IPS-11a (cell line): ENCODE measurements around the gene SLK.

Experiments
- H3K4me3 ChIP-seq: one replicate; pipeline ENCODE4 v1.5.1; 2013; ENCODE audit warnings: low read depth, low read length, control low read depth

The SLK gene

DNA sequence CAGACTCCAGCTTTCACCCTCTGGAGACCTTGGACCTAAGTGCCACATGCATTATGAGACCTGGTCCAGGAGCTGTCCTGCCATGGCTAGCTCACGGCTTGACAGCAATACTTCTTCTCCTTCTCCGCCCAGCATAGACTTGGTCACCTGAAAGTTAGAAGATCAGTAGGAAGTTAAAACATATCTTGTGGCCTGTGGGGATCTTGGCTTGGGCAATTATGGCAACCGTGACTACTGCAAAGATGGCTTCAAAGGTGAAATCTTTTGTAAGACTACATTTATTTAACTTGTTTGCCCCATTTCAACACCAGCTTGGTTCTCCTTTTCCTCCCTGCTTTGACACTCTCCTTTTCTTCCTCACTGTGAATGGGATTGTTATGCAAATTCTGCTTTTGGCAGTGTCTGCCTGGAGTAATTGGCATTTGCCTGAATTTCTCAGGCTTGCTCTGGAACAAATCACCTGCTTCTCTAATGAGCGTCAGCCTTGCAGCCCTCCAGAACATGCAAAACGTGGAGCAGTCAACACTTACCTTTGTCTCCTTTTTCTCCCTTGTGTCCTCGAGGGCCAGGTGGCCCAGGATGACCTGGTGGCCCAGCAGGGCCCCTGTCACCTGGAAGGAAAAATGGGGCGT lies 65.3 kb downstream of the SLK start:
- no peak overlapping the region for H3K4me3 ChIP-seq

GRCh38 chr10:104033401-104033930 lies 66.5 kb downstream of the SLK start:
- no peak overlapping the region for H3K4me3 ChIP-seq

DNA sequence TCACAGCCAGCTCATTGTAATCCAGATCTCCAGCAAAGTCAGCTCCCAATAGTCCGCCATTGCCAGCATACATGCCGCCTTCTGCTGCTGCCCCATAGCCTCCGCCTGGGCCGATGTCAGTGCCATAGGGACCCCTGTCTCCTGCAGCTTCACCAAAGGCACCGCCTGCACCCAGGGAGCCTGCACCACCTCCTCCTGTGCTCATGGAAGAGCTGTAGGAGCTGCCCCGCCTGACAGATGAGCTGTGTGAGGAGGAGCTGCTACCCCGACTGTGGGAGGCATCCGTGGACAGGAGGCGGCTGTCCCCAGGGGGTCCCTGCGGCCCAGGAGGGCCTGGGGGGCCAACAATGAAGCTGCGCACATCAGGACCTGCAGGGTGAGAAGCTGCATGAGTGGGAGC lies 67.0 kb downstream of the SLK start:
- no peak overlapping the region for H3K4me3 ChIP-seq

GRCh38 chr10:104034401-104035193 lies 67.7 kb downstream of the SLK start:
- H3K4me3 ChIP-seq = no peak overlapping the region

GRCh38 chr10:104035194-104036068 lies 68.5 kb downstream of the SLK start:
- no peak overlapping the region for H3K4me3 ChIP-seq

DNA sequence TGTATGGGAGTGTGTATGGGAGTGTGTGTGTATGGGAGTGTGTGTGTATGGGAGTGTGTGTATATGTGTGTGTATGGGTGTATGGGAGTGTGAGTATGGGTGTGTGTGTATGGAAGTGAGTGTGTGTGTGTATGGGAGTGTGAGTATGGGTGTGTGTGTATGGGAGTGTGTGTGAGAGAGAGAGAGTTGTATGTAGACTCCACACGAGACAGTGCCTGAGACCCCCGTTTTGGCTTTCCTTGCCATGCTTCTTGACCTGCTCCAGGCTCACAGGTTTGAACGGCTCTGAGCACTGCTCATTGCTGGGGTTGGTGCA lies 69.1 kb downstream of the SLK start:
- H3K4me3 ChIP-seq = no peak overlapping the region

GRCh38 chr10:104036518-104037260 lies 69.7 kb downstream of the SLK start:
- H3K4me3 ChIP-seq = no peak overlapping the region

DNA sequence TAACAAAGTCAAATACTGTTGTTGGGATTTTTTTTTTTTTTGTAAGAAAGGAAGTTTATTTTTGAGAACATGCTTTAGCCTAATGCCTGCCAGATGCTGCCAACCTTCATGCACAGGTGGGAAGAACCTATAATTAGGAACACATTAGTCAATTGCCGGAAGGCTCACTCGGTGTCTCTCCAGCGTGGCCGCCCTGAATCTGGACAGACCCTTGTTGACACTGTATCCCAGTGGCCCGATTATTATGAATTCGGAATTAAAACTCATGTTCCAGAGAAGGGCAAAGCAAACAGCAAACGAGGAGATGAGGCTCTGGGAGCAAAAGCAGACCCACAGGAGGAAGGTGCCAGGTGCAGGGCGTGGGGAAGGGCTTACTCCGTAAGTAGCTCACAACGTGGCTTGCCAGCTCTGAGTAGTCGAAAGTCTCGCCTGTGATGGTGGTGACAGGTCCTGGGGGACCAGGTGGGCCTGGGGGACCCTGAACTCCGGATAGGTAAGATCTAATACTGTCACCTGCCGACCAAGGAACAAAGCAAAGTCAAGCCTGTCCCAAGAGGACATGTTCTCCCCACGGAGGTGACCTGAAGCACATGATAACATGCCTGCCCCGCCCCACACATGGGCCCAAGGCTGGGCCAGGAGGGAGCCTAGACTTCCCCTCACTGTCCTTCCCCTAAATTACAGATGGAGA lies 70.5 kb downstream of the SLK start:
- no peak overlapping the region for H3K4me3 ChIP-seq

DNA sequence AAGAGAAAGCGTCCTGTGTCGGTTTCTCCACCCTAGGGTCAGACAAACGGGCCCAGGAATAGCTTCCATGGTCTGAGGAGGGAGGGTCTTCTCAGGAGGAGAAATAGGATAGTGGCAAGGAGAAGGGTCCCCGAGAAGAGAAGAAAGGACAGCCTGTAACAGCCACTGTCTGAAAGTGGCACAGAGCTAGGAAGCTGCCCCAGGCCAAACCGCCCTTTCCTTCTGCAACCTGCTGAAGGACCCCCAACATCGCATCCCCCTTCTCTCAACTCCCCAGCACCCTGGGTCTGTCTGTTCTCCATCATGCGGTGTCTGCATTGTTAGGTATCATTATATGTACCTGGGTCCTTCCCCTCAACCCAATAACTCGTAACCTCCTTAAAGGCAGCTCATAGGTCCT lies 71.6 kb downstream of the SLK start:
- no peak overlapping the region for H3K4me3 ChIP-seq

DNA sequence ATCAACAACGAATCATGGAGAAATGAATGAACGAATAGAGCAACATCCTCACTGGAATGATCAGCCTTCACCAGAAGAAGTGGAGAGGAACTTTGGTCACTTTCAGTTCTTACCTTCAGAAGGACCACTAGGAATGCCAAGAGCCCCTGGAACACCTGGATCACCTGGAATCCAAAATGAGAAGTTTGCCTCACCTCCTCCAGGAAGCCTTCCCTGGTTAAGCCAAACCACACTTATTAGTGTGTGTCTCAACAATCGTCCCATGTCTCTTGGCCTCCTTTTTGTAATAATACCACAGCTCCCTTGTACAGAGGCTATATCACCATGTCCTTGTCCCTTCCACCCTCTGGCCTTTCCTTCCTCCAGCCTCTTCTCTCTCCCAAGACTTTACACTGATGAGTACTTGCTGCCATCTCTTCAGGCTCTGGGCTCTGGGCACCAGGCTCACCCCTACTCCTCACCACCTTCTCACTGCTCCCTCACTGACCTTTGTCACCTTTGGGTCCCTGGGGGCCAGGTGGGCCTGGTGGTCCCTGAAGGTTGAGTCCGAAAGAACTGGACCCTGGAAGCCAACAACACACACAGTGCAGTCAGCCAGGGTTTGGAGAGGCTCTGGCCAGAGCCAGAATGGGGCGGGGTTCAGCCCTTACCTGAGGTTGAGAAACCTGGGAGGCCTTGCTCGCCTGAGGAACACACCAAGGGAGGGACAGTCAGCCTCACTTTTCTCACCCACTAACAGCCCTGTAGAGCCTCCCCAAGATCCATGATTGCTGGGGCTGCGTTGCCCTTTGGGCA lies 72.2 kb downstream of the SLK start:
- no peak overlapping the region for H3K4me3 ChIP-seq

DNA sequence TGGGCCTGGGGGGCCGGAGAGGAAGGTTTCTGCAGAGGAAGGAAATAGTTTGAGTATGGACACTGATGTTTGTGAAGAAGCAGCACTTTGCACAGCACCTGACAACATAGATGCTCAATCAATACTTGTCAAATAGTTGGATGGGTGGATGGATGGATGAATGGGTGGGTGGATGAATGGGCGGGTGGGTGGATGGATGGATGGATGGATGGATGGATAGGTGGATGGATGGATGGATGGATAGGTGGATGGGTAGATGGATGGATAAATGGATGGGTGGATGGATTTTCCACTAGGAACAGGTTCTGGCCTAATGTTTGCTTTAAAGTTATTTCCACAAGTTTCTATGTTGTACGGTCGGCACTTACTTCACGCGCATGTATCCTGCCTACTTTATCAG lies 73.4 kb downstream of the SLK start:
- no peak overlapping the region for H3K4me3 ChIP-seq

DNA sequence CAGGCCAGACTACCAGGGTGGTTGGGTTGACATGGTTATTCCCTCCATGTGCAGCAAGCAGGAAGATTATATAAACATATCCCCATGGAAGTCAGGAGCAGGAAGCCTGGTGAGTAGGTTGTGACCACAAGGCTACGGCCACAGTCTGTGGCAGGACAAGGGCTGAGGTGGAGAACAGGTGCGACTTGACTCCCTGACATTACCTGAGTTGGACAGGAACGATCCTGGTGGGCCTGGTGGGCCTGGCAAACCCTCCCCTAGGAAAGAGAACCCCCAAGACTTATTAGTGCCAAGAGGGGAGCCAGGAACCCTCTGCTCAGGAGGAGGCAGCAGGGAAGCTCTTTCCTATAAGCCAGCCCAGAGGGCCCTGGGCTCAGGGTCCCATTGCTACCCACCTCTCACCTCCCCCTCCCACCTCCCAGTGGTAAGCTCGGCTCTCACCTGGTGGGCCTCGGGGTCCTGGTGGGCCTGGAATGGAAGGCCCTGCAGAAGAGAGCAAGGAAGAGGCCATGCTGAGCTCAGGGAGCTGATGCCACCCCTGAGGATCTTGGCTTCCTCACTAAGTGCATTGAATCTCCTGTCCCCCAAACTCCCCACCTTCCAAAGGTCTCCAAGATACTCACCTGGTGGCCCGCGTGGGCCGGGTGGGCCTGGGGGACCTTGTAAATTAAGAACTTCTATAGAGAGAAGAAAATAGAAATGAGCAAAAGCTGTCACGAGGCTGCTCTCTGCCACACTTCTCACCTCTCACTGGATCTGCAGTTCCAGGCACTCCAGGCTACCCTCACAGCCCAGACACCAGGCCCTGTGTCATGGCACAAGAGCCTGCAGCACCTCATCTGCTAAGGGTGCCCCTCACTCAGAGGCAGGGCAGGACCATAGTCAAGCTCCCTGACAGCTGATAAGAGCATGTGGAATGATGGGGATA lies 74.2 kb downstream of the SLK start:
- no peak overlapping the region for H3K4me3 ChIP-seq

DNA sequence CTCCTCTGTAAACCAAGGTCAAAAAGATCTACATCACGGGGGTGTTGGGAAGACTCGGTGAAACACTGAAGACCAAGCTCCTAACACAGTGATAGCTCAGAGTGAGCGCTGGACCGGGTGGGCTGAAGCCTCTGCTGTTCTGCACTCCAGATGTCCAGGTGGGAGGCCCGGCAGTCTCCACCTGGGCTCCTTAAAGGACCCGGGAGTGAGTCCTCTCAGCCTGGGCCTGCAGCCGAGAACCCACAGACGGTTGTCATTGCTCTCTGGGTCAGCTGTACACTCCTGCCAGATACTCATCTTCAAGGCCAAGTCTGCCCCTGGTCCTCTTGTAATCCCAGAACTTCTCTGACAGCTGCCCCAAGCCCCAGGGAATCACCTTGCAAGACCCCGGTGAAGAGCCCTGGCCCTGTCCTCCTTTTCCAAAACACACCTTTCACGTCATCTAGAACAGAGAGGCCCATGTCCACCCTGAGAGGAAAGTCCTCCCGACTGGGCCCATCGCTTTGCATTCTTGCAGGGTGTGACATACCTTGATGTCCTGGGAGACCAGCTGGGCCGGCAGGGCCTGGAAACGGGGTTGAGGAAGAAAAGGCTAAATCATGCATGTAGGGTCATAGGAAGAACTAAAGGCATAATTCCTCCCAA lies 75.1 kb downstream of the SLK start:
- H3K4me3 ChIP-seq = no peak overlapping the region

GRCh38 chr10:104043185-104043830 lies 76.4 kb downstream of the SLK start:
- H3K4me3 ChIP-seq = no peak overlapping the region

- no peak overlapping the region for H3K4me3 ChIP-seq
Measured at GRCh38 chr10:104043854-104044253, 76.9 kb downstream of the SLK start.

DNA sequence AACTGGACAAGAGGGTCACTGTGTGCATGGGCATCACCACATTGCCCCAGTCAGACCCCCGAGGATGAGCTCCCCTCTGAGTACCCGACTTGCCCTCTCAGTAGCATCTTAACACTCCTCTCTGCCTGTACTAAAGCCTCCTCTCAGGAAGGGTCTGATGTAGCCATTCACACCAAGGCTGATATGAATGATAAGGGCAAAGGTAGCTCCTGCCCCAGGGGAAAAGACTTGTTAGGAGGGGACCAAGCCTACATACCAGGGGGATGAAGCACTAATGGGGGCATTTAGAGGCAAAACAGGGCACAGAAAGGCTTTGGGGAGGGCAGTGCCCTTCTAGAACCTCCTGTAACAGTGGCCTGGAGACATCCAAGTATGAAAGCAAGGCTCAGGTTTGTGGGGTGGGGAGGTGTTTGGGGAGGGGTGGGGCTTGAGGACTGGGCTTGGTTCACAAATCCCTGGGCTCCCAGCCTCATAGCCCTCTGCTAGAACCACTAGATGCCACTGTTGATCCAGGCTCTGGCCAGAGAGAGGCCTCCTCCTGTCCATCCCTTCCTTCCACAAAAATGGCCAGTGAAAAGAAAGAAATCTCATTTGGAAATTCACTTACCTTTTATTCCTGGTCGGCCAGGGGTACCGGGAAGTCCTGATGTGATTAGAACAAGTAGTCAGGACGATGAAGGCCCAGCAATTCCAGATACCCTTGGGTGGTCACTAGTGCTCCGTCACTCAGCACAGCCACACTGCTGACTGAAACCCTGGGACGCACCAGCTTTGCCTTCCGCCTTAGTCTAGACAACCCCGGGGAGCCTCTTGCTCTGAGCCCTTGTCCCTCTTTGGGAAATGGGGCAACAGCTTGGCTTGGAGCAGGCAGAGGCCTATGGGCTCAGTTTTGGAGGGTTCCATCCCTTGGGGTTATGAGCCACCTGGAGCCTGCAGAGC lies 78.5 kb downstream of the SLK start:
- no peak overlapping the region for H3K4me3 ChIP-seq
